ENCODE measurements around the gene HSPG2.

GRCh38 chr1:21865609-21865942 is 71.5 kb downstream of the HSPG2 start:
- no peak for TF ChIP-seq CTCF (IDR thresholded peaks at IDR 0.05)
- no peak for TF ChIP-seq POLR2A (IDR thresholded peaks at IDR 0.05)

Data from thyroid gland (tissue), 4 donors.